GM21825 (cell line): ENCODE data around the gene CACNA1B.
"Not testable (repeated sequence)": the region's sequence is repeated elsewhere in the genome, so short reads cannot be mapped to it uniquely, and the experiment has no call there.

Source experiments
- ATAC-seq: cut with Tn5 transposase; IDR thresholded peaks from one replicate; pipeline ENCODE4 v1.9.1; 2021; ENCODE audit warnings: mild to moderate bottlenecking, moderate library complexity; ENCODE audit not compliant: unreplicated experiment

Gene CACNA1B

DNA sequence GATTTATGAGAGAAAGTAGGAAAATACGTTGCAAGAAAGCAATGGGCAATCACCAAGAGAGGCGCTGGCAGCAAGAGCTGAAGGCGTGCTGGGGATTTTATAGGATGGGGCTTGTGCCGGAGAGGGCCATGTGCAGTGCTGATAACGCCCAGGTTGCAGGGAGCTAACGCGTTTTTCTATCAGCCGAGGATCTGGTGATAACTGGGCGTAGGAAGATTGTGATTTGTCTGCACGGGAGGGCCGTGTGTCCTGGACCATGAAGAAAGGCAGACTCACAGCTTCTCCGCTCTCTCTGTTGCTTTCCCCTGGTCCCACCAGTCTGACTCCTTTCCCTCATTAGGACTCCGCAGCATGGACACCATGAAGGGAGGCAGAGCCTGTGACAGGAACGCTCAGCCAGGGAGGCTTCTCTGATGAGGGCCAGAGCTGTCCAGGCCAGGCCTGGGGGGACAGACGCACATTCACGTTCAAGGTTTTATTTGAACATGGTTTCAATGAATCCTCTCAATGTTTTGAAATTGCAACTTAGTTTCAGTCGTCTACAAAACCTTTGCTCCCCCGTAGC lies 11.9 kb upstream of the CACNA1B start:
- no peak for ATAC-seq

DNA sequence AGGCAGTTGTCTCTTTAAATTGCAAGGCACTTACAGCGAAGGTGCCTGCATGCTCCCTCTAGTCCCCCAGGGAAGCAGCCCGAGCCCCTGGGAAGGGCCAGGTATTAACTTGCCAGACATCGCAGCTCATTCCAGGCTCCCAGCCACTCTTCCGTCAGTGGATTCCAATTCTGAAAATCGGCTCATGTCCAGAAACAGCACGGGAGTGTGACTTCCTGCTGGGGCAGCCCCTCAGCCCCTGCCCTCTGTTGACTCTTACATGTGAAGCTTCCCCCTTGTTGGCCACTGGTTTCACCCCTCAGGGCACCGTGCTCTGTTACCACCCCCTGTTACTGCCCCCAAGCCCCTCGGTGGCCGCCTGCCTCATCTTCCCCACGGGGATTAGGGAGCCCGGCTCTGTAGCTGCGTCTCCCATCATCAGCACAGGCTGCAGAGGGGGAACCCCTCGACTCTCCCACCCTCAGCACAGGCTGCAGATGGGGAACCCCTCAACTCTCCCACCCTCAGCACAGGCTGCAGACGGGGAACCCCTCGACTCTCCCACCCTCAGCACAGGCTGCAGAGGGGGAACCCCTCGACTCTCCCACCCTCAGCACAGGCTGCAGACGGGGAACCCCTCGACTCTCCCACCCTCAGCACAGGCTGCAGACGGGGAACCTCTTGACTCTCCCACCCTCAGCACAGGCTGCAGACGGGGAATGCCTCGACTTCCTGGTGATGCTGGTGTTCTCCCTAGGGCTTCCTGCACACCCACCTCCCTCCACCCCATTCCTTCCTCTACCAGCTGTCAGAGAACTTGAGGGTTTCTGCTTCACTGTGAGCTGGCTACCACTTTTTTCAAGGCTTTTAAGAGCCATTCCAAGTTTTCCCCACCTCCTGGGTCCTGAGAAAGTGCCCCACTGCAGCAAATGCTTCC lies 11.1 kb upstream of the CACNA1B start:
- no peak for ATAC-seq

DNA sequence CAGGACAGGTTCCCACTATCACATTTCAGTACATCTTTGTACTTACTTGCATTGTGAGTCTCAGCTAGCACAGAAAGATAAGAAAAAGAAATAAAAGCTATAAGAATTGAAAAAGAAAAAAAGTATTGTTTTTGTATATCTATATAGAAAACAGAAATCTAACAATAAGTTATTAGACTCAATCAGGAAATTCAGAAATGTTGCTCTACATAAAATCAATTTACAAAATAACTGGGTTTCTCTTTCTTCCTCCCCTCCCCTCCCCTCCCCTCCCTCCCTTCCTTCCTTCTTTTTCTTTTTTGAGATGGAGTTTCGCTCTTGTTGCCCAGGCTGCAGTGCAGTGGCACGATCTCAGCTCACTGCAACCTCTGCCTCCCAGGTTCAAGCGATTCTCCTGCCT lies 7.2 kb upstream of the CACNA1B start:
- ATAC-seq, result no peak

GRCh38 chr9:137872296-137872695 lies 5.3 kb upstream of the CACNA1B start:
- no peak for ATAC-seq

GRCh38 chr9:137873408-137873807 lies 4.2 kb upstream of the CACNA1B start:
- no peak for ATAC-seq

- no peak for ATAC-seq
These were observed 3.7 kb upstream of the CACNA1B start for GRCh38 chr9:137873858-137874362.

DNA sequence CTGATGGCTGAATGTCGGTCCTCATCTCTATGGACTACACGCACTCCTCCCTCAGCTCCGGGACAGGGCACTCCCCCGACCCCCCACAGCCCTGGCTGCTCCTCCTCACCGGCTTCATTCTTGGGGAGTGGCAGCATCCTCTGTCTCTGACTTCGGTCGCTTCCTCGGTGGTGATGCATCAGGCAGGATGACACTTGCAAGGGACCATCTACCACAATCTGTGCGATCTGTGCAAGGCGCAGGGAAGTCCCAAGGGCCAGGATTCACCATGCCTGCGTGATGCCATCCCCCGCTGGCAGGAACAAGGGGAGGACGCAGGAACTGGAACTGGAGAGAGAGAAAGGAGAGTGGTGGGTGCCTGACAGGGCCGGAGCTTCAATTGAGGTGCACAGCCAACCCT lies 2.2 kb upstream of the CACNA1B start:
- ATAC-seq, result no peak

GRCh38 chr9:137875846-137876245 lies 1.7 kb upstream of the CACNA1B start:
- no peak for ATAC-seq

- ATAC-seq, result no peak
These were observed 1.3 kb upstream of the CACNA1B start for GRCh38 chr9:137876269-137876668.

GRCh38 chr9:137876781-137877386 lies 698 bp upstream of the CACNA1B start:
- no peak for ATAC-seq

DNA sequence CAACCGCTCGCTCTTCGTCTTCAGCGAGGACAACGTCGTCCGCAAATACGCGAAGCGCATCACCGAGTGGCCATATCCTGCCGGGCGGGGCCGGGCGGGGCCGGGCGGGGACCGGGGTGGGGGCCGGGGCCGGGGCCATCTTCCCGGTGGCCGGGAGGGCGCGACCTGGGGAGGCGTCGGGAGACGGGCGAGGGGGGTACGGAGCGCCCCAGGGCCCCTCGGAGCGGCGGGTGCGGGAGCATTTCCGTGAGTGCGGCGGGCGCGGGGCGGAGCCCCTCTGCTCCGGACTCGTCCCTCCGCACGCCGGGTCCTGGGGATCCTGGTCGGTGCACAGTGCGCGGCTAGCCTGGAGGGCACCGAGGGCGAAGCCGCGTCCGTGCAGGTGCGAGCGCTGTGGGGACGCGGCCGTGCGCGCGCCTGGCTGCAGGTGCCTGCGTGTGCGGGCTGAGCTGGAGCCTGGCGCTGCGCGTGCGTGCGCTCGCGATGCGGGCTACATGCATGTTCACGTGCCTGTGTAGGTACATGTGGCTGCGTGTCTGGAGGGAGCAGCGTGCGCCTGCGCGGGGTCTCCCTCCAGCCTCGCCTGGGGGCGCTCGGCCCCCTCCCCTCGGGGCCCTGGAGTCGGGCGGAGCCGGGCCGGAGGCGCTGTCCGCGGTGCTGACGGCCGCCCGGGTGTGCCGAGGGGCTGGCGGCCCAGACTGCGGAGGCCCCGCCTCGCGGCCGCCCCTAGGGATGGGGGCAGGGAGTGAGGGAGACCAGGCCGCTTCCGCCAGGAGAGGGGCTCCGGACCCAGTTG lies 762 bp downstream of the CACNA1B start:
- ATAC-seq, result no peak

GRCh38 chr9:137879052-137879451 lies 1.5 kb downstream of the CACNA1B start:
- ATAC-seq, result no peak

DNA sequence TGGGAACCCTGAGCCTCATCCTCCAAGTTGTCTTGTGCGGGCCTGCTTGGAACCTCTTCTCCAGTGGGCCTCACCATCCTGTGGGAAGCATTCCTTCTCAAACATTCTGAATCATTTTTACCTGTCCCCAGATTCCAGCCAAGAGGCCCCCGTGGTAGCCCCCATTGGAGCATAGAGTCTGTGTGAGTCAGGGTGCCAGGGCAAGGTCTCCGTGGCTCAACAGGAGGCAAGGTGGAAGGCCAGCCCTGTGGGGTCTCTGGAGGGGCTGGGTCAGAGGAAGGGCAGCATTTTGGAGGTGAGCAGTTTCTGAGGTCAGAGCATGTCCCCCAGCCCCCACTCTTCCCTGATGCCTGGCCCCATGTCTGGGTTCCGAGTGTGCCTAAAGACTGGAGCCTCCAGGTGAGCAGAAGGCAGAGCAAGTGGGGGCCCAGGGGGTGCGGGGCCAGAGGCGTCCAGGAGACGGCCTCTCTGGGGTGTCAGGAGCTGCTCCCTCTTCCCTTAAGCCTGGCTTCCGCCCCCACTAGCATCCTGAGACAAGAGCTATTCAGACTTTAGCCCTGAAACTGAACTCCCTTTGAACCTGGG lies 2.1 kb downstream of the CACNA1B start:
- ATAC-seq, result no peak

DNA sequence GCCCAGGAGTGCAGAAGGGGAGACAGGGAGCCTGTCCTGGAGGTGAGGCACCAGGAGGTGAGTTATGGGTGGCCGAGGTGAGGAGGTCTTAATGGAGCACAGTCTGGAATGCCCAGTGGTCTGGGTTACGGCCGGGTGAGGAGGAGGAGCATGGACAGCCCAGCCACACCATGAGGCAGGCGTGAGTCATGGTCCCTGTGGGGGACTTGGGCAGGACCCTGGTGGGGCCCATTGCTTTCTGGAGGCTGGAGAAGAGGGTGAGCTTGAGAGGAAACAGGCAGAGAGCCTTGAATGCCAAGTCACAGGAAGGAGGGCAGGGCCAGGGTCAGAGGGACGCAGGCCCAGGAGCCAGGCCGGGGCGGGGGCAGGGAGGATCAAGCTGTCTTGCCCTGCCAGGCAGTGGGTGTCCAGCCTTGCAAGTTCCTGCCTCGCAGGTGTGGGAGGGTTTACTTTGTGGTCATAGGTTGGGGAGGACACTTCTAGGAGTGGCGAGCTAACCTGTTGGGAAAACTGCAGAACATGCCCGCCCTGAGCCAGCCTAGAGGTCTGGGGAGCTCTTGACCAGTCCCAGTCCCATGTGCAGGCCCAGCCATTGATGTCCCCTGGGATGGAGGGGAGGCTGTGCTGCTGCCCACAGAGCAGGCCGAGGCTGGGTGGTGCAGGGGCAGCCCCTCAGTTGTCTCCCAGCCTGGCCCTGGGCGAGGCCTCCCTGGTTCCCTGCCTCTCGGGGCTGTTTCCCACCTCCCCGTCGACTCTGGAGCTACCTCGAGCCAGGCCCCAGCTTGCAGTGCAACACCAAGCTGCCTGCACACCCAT lies 2.8 kb downstream of the CACNA1B start:
- no peak for ATAC-seq

DNA sequence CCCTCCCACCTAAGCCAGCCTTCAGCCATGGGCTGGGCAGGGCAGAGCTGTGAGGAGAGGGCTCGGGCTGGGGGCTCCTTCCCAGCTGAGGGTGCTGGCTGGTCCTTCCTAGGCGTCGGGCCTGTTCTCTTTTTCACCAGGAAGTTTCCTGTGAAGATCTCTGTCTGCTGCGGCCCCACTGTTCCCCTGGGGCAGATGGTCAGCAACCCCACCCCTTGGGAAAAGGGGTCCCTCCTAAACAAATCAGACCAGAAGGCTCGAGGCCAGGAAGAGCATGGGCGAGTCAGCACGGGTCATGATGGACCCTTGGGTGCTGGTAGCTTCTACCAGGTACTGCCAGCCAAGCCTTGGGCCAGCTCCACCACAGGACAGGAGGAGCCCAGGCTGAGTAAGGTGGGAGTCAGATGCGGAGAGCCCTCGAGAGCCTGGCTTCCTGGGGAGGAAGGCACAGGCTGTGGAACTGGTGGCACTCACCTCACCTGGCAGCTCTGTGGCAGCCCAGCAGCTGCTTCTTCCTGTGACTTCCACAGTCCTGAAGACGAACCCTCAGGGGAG lies 3.5 kb downstream of the CACNA1B start:
- ATAC-seq, result no peak

DNA sequence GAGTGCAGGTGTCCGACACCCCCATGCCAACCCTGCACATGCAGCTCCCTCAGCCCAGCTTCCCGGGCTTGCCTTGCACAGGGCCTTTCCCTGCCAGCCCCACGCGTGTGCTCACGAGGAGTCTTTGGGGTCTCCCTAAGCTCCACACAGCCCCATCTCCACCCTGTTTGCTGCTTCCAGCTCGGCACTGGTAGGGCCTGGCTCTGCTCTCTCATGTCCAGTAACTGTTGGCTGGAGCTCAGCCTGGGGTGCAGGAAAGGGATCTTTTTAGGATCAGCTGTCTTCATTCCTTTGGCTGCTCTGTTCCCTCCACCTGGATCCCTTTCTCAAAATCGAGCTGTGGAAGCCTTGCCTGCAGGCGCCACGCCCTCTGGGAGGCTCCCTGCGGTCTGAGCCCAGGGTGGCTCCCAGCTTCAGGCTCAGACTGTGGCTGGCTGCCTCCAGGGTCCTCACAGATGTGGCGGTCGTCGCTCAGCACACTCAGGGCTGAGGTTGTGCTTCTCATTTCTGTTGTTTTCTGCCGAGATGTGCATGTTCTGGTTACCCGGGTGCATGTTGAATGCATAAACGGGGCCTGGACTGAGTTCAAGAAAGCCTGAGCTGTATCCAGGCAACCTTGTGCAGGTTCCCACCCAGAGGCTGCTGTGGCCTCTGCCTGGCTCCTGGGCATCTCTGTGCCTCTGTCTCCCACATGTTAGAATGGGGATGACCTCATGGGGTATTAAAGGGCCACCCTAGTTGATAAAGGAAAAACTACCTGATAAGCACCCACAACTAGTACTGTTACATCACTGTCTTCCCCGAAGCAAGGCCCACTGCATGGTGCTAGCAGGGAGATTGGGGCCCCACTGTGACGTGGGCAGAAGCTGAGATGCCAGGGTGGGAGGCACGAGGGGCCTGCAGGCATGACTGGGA lies 4.3 kb downstream of the CACNA1B start:
- ATAC-seq, result no peak

DNA sequence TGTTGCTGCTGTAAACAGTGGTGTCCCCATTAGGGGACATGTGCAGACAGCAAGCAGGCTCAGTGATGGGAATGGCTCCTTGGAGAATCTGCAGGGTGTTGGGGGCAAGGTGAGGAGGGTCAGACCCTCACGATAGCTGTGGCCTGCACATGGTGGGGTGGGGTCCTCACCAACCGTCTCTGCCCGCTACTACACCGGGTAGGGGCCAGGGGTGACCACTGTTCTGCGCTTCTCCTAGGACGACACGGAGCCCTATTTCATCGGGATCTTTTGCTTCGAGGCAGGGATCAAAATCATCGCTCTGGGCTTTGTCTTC lies 4.9 kb downstream of the CACNA1B start:
- ATAC-seq, result no peak

DNA sequence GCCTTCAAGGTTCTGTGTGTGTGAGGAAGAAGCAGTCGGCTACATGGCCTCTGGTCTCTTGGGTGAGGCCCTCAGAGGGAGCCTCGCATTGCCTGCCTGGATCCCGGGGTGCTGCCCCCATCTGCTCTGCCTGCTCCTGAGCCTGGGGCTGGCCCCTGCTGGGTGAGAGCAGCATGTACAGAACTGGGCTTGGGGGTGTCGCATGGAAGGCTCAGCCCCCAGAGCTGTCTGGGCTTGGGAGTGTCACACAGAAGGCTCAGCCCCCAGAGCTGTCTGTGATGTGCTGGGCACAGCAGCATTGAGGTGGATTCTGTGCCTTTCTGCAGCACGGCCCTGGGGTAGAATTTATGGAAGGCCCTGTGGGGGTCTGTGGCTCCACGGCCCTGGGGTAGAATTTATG lies 6.4 kb downstream of the CACNA1B start:
- not testable (repeated sequence) for ATAC-seq

GRCh38 chr9:137884547-137884946 lies 7.0 kb downstream of the CACNA1B start:
- ATAC-seq, result not testable (repeated sequence)
